Nephron (organoid): ENCODE results near the gene OR13D1.
A peak's percentile ranks its signal among the peaks of the same experiment; 100 is the strongest.
"Not testable (repeated sequence)": the region's sequence is repeated elsewhere in the genome, so short reads cannot be mapped to it uniquely, and the experiment has no call there.

Experiments
- H3K27ac Mint-ChIP-seq, 3 experiments: 2 replicates each; pipeline ENCODE4 v1.8.0; 2020; ENCODE audit warnings: mixed read lengths in 3 of 3, mild to moderate bottlenecking in 2 of 3, moderate library complexity in 1 of 3
- H3K27me3 Mint-ChIP-seq: 2 replicates; pipeline ENCODE4 v1.8.0; 2021; ENCODE audit warnings: low read depth, mild to moderate bottlenecking, moderate library complexity, mixed read lengths
- H3K36me3 Mint-ChIP-seq: 2 replicates; pipeline ENCODE4 v1.8.0; 2020; ENCODE audit warnings: low read depth, mixed read lengths
- H3K4me1 Mint-ChIP-seq: 2 replicates; pipeline ENCODE4 v1.8.0; 2020; ENCODE audit warnings: mixed read lengths
- H3K4me3 Mint-ChIP-seq, 3 experiments: 2 replicates each; pipeline ENCODE4 v1.8.0; 2020; ENCODE audit warnings: mild to moderate bottlenecking in 3 of 3, mixed read lengths in 3 of 3, moderate library complexity in 2 of 3
- H3K9me3 Mint-ChIP-seq: 2 replicates; pipeline ENCODE4 v1.8.0; 2020; ENCODE audit warnings: mixed read lengths
- CTCF ChIP-seq, 3 experiments: fragments of 200-600 bp; sonication (generic); IDR thresholded peaks; one replicate each; pipeline ENCODE4 v1.5.0; 2021; ENCODE audit warnings: antibody characterized with exemption in 3 of 3; ENCODE audit not compliant: unreplicated experiment in 3 of 3

Gene OR13D1

GRCh38 chr9:104694218-104694617 is at the start of gene OR13D1:
OR13D1 (plus strand) TSS chr9:104694518; CDS start chr9:104694518, 0 bp downstream.
- H3K4me3 Mint-ChIP-seq = no peak within 1 kb of the TSS
- H3K27me3 Mint-ChIP-seq = no peaks in the 10 kb centered on the region
- H3K9me3 Mint-ChIP-seq = no peaks in the 10 kb centered on the region
- H3K36me3 Mint-ChIP-seq = no peaks in the 10 kb centered on the region
- H3K27ac Mint-ChIP-seq = no peak within 1 kb of the TSS
- no peak for TF ChIP-seq CTCF (IDR thresholded peaks at IDR 0.05; ENCODE audit: unreplicated experiment in 3 of 3)
- H3K4me1 Mint-ChIP-seq = no peaks in the 10 kb centered on the region

- Mint-ChIP-seq H3K4me1 (peaks cover 12% of the 10 kb centered on the region), H3K27ac (no peak overlapping the region), H3K27me3 (no peaks in the 10 kb centered on the region), H3K36me3 (no peaks in the 10 kb centered on the region), H3K4me3 (no peak overlapping the region), H3K9me3 (no peaks in the 10 kb centered on the region)
- no peak for TF ChIP-seq CTCF (IDR thresholded peaks at IDR 0.05; ENCODE audit: unreplicated experiment in 3 of 3)
These were observed 35.7 kb upstream of the OR13D1 start for GRCh38 chr9:104658496-104659195.

DNA sequence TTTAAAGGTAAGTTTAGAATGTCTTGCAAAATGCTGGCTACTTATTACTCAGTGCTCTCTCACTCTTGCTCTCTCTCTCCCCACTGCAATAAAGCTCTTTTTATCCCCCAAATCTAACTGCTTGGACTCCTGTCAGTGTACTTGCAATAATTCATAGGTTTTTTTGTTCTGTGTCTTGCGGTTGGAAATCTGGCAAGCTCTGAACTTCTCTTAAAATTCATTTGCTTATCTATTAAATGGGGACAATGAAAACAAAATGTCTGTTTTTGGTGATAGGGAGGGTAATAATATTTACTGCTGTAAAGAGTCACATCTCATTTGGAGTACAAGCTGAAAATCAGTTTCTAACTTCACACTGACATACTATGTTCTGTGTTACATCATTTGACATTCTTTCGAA is 18.7 kb upstream of the OR13D1 start:
- Mint-ChIP-seq H3K4me3 (no peak overlapping the region), H3K4me1 (peaks cover 6% of the 10 kb centered on the region), H3K27ac (no peak overlapping the region), H3K36me3 (no peaks in the 10 kb centered on the region), H3K9me3 (no peaks in the 10 kb centered on the region), H3K27me3 (no peaks in the 10 kb centered on the region)
- TF ChIP-seq CTCF (IDR thresholded peaks at IDR 0.05; ENCODE audit: unreplicated experiment in 3 of 3) = no peak

DNA sequence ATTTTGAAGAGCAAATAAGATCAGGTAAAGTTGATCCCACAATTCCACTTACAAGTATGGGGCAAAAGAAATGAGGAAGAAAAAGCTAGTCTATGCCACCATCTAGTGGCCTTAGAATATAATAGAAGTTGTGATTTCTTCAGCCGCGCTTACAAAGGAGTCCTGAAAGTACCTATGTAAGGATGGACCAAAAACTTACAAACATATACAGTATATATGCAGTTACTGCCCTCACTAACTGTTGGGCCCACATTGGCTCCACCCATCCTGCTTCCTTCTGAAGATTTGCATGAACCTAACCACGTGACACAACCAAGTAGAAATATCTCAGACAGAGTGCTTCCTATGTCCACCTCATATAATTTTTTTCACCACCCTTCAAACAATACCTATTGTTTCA is 11.7 kb upstream of the OR13D1 start:
- H3K27ac Mint-ChIP-seq = no peak overlapping the region
- no peak overlapping the region for H3K4me3 Mint-ChIP-seq
- H3K4me1 Mint-ChIP-seq = no peaks in the 10 kb centered on the region
- TF ChIP-seq CTCF (IDR thresholded peaks at IDR 0.05; ENCODE audit: unreplicated experiment in 3 of 3) = peak; percentile 51 to 65 (median 61)
- no peaks in the 10 kb centered on the region for H3K9me3 Mint-ChIP-seq
- no peaks in the 10 kb centered on the region for H3K36me3 Mint-ChIP-seq
- no peaks in the 10 kb centered on the region for H3K27me3 Mint-ChIP-seq

- H3K9me3 Mint-ChIP-seq = no peaks in the 10 kb centered on the region
- no peak for TF ChIP-seq CTCF (IDR thresholded peaks at IDR 0.05; ENCODE audit: unreplicated experiment in 3 of 3)
- no peak overlapping the region for H3K27ac Mint-ChIP-seq
- no peaks in the 10 kb centered on the region for H3K27me3 Mint-ChIP-seq
- no peaks in the 10 kb centered on the region for H3K36me3 Mint-ChIP-seq
- H3K4me3 Mint-ChIP-seq = no peak overlapping the region
- H3K4me1 Mint-ChIP-seq = no peaks in the 10 kb centered on the region
These were observed 8.2 kb upstream of the OR13D1 start for GRCh38 chr9:104686081-104686480.

DNA sequence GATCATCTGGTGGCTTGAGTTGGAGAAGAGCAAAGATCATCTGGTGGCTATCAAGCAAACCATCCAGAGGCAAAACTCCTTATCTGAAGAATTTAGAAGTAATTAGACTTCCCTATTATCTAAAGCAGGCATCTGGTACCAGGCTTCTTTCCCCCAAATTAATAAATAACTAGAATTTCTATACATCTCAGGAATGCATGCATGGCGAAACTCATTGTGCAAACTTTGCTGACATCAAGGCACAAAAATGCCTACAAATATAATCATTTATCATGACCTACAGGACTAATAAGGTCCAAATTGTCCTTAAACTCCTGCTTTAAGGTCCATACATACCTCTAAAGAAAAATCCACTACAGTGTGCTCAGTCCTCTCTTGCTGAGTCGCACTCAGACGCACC is 6.0 kb downstream of the OR13D1 start:
- Mint-ChIP-seq H3K4me1 (no peaks in the 10 kb centered on the region), H3K27ac (no peak overlapping the region), H3K9me3 (peaks cover 3% of the 10 kb centered on the region), H3K27me3 (no peaks in the 10 kb centered on the region), H3K36me3 (no peaks in the 10 kb centered on the region), H3K4me3 (no peak overlapping the region)
- no peak for TF ChIP-seq CTCF (IDR thresholded peaks at IDR 0.05; ENCODE audit: unreplicated experiment in 3 of 3)

- H3K27ac Mint-ChIP-seq, H3K4me3 Mint-ChIP-seq, H3K36me3 Mint-ChIP-seq, H3K4me1 Mint-ChIP-seq, H3K27me3 Mint-ChIP-seq: not testable (repeated sequence)
- H3K9me3 Mint-ChIP-seq = peaks cover 16% of the 10 kb centered on the region
These were observed 14.4 kb downstream of the OR13D1 start for GRCh38 chr9:104708737-104709136.
